Measurements from ENCODE around the gene TMEM72.

Gene TMEM72

GRCh38 chr10:44880090-44880715 lies 30.9 kb upstream of the TMEM72 start:
- no peak for DNase-seq (ENCODE audit: low read depth)
- H3K4me3 ChIP-seq (ENCODE audit: low read depth, low read length) = no peak overlapping the region
- TF ChIP-seq, protein P1, sequence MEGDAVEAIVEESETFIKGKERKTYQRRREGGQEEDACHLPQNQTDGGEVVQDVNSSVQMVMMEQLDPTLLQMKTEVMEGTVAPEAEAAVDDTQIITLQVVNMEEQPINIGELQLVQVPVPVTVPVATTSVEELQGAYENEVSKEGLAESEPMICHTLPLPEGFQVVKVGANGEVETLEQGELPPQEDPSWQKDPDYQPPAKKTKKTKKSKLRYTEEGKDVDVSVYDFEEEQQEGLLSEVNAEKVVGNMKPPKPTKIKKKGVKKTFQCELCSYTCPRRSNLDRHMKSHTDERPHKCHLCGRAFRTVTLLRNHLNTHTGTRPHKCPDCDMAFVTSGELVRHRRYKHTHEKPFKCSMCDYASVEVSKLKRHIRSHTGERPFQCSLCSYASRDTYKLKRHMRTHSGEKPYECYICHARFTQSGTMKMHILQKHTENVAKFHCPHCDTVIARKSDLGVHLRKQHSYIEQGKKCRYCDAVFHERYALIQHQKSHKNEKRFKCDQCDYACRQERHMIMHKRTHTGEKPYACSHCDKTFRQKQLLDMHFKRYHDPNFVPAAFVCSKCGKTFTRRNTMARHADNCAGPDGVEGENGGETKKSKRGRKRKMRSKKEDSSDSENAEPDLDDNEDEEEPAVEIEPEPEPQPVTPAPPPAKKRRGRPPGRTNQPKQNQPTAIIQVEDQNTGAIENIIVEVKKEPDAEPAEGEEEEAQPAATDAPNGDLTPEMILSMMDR (IDR thresholded peaks at IDR 0.05; ENCODE audit: control insufficient read depth, extremely low read depth, insufficient read depth) = no peak

GRCh38 chr10:44881649-44882048 lies 29.5 kb upstream of the TMEM72 start:
- H3K4me3 ChIP-seq (ENCODE audit: low read depth, low read length) = no peak overlapping the region
- TF ChIP-seq, protein P1 (IDR thresholded peaks at IDR 0.05; ENCODE audit: control insufficient read depth, extremely low read depth, insufficient read depth) = no peak
- DNase-seq (ENCODE audit: low read depth) = no peak

DNA sequence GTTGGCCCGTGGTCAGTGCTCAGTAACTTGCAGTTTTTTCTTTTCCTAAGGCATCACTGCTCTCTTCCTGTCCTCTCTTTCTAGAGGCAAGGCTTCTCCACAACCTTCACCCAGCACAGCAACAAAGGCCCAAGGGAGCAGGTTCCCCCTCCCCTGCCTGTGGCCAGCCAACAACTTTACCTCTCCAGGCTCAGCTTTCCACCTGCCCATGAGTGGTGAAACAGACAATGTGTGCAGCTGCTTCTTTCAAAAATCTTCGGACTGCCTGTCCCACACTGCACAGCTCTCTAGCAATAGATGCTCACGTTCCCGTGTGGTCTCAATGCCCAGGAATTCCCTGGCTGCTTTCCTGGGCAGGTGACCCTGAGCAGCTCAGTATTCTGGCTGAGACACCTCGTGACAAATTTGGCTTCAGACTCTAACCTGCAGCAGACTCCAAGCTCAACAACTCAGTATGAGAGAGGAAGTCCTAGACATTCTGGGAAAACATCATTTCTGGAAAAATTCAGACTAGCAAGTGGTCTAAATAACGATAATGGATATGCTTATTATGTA lies 28.9 kb upstream of the TMEM72 start:
- H3K4me3 ChIP-seq (ENCODE audit: low read depth, low read length) = no peak overlapping the region
- DNase-seq (ENCODE audit: low read depth) = peak; percentile 27
- TF ChIP-seq, protein P1 (IDR thresholded peaks at IDR 0.05; ENCODE audit: control insufficient read depth, extremely low read depth, insufficient read depth) = no peak

- TF ChIP-seq, protein P1 (IDR thresholded peaks at IDR 0.05; ENCODE audit: control insufficient read depth, extremely low read depth, insufficient read depth) = no peak
- no peak for DNase-seq (ENCODE audit: low read depth)
- H3K4me3 ChIP-seq (ENCODE audit: low read depth, low read length) = no peak overlapping the region
Observed at GRCh38 chr10:44883593-44884331, 27.4 kb upstream of the TMEM72 start.

- H3K4me3 ChIP-seq (ENCODE audit: low read depth, low read length) = no peak overlapping the region
- TF ChIP-seq, protein P1 (IDR thresholded peaks at IDR 0.05; ENCODE audit: control insufficient read depth, extremely low read depth, insufficient read depth) = no peak
- no peak for DNase-seq (ENCODE audit: low read depth)
Observed at GRCh38 chr10:44885710-44886109, 25.4 kb upstream of the TMEM72 start.

- TF ChIP-seq, protein P1 (IDR thresholded peaks at IDR 0.05; ENCODE audit: control insufficient read depth, extremely low read depth, insufficient read depth) = no peak
- no peak for DNase-seq (ENCODE audit: low read depth)
- no peak overlapping the region for H3K4me3 ChIP-seq (ENCODE audit: low read depth, low read length)
Observed at GRCh38 chr10:44886966-44887365, 24.2 kb upstream of the TMEM72 start.
